K562 (cell line): ENCODE results near the gene NUP133. TPM values are rescaled to one million over a fixed set of nuclear protein-coding genes. Genes with fewer than 3 reads are reported as not detected.

Source experiments
- ADNP ChIP-seq: fragments of 200-800 bp; sonication (Bioruptor generic); IDR thresholded peaks from 2 replicates; pipeline ENCODE4 v1.6.1; 2016; ENCODE audit warnings: missing genetic modification characterization, missing compliant biosample characterization
- CREB1 ChIP-seq, 2 experiments: sonication (generic) in 1 of 2; formaldehyde crosslinking in 1 of 2; IDR thresholded peaks; 2 replicates each; pipeline versions ENCODE4 v1.6.1 to v1.8.0; 2012 to 2022; ENCODE audit warnings: inconsistent platforms in 1 of 2, mild to moderate bottlenecking in 1 of 2, missing genetic modification reagents in 1 of 2, moderate library complexity in 1 of 2
- CTBP1 ChIP-seq: fragments of 450-650 bp; IDR thresholded peaks from 2 replicates; pipeline ENCODE4 v1.6.1; 2016; ENCODE audit warnings: borderline replicate concordance
- E2F3 ChIP-seq: fragments of 250-450 bp; sonication (Bioruptor Pico); IDR thresholded peaks from 2 replicates; pipeline ENCODE4 v1.4.0; 2020; ENCODE audit warnings: mild to moderate bottlenecking
- KLF6 ChIP-seq: fragments of 250-450 bp; sonication (Bioruptor Pico); IDR thresholded peaks from 2 replicates; pipeline ENCODE4 v1.4.0; 2020; ENCODE audit warnings: mild to moderate bottlenecking, moderate library complexity, borderline replicate concordance
- LEF1 ChIP-seq: fragments of 450-650 bp; IDR thresholded peaks from 2 replicates; pipeline ENCODE4 v1.6.1; 2016; ENCODE audit warnings: mild to moderate bottlenecking
- MAFF ChIP-seq: IDR thresholded peaks from 2 replicates; pipeline ENCODE4 v1.6.1; 2012; ENCODE audit warnings: low read length, improper control_type of control experiment
- MXI1 ChIP-seq: IDR thresholded peaks from 2 replicates; pipeline ENCODE4 v1.6.1; 2011; ENCODE audit warnings: low read depth, mild to moderate bottlenecking, improper control_type of control experiment, low read length
- MYBL2 ChIP-seq, 2 experiments: fragments of 450-650 bp in 1 of 2; sonication (generic) in 1 of 2; formaldehyde crosslinking in 1 of 2; IDR thresholded peaks; 2 replicates each; pipeline versions ENCODE4 v1.6.1 to v1.8.1; 2017 to 2022; ENCODE audit warnings: borderline replicate concordance in 1 of 2, inconsistent platforms in 1 of 2, low read depth in 1 of 2, mild to moderate bottlenecking in 1 of 2, missing genetic modification reagents in 1 of 2, moderate library complexity in 1 of 2
- NR0B1 ChIP-seq: fragments of 450-650 bp; IDR thresholded peaks from one replicate; pipeline ENCODE4 v1.6.1; 2018; ENCODE audit warnings: mild to moderate bottlenecking, moderate library complexity; ENCODE audit not compliant: partially characterized antibody
- SAFB2 ChIP-seq: fragments of 200-400 bp; formaldehyde crosslinking; IDR thresholded peaks from 2 replicates; pipeline ENCODE4 v1.6.1; 2018; ENCODE audit warnings: borderline replicate concordance, low read length, low read depth, moderate library complexity; ENCODE audit not compliant: severe bottlenecking
- SIRT6 ChIP-seq: IDR thresholded peaks from one replicate; pipeline ENCODE4 v1.6.1; 2012; ENCODE audit warnings: low read depth, mild to moderate bottlenecking, control low read depth, inconsistent platforms, low read length, moderate library complexity
- STAT5A ChIP-seq: IDR thresholded peaks from 2 replicates; pipeline ENCODE4 v1.6.1; 2012; ENCODE audit warnings: low read length, inconsistent platforms, borderline replicate concordance
- ZBTB12 ChIP-seq: fragments of 250-450 bp; sonication (Bioruptor Pico); IDR thresholded peaks from 2 replicates; pipeline ENCODE4 v1.4.0; 2020
- ZNF174 ChIP-seq: fragments of 250-450 bp; sonication (Bioruptor Pico); IDR thresholded peaks from 2 replicates; pipeline ENCODE4 v1.4.0; 2020; ENCODE audit warnings: mild to moderate bottlenecking
- ZNF24 ChIP-seq: fragments of 450-650 bp; IDR thresholded peaks from 2 replicates; pipeline ENCODE4 v1.6.1; 2016
- polyA plus RNA-seq, 8 experiments: library from polyadenylated mRNA; depleted of rRNA in 4 of 8; stranded (reverse) in 5 of 8; unstranded in 3 of 8; fragments of >200 nt; fragmentation: Nextera tagmentation in 2 of 8; fragmentation: Illumina TruSeq in 1 of 8; extraction: Ambion mirVana in 2 of 8; extraction: Trizol in 1 of 8; gene quantifications; 2 replicates each; pipeline versions ENCODE4 v1.2.1 to v1.2.3, GENCODE V29; 2011 to 2014; ENCODE audit warnings: inconsistent platforms in 1 of 8, missing spikeins in 1 of 8
- total RNA-seq, 7 experiments: library from RNA; depleted of rRNA in 6 of 7; stranded (reverse); fragments of >200 nt in 6 of 7; fragmentation: Illumina TruSeq in 2 of 7; extraction: Trizol in 2 of 7; gene quantifications; 2 replicates each; pipeline versions ENCODE4 v1.2.1 to v1.2.3, GENCODE V29; 2011 to 2021; ENCODE audit warnings: low replicate concordance in 1 of 7
- TF ChIP-seq, protein P1 (sequence below): fragments of 200-800 bp; sonication (Bioruptor generic); IDR thresholded peaks from 2 replicates; pipeline ENCODE4 v1.6.1; 2016; ENCODE audit warnings: missing genetic modification characterization, missing compliant biosample characterization
- TF ChIP-seq, protein P2 (sequence below): fragments of 250-450 bp; sonication (Bioruptor Pico); IDR thresholded peaks from 2 replicates; pipeline ENCODE4 v1.5.0; 2022; ENCODE audit warnings: mild to moderate bottlenecking

NUP133 gene
- total and polyA plus RNA-seq, 9 of the 15 experiments (the other 6 are each of a cell fraction or from before 2014, with no cell fraction given), result 21.7 to 85.1 (median 61.3) TPM

GRCh38 chr1:229554886-229555621 is 46.9 kb upstream of the NUP133 start (continued):
- TF ChIP-seq, protein P1, sequence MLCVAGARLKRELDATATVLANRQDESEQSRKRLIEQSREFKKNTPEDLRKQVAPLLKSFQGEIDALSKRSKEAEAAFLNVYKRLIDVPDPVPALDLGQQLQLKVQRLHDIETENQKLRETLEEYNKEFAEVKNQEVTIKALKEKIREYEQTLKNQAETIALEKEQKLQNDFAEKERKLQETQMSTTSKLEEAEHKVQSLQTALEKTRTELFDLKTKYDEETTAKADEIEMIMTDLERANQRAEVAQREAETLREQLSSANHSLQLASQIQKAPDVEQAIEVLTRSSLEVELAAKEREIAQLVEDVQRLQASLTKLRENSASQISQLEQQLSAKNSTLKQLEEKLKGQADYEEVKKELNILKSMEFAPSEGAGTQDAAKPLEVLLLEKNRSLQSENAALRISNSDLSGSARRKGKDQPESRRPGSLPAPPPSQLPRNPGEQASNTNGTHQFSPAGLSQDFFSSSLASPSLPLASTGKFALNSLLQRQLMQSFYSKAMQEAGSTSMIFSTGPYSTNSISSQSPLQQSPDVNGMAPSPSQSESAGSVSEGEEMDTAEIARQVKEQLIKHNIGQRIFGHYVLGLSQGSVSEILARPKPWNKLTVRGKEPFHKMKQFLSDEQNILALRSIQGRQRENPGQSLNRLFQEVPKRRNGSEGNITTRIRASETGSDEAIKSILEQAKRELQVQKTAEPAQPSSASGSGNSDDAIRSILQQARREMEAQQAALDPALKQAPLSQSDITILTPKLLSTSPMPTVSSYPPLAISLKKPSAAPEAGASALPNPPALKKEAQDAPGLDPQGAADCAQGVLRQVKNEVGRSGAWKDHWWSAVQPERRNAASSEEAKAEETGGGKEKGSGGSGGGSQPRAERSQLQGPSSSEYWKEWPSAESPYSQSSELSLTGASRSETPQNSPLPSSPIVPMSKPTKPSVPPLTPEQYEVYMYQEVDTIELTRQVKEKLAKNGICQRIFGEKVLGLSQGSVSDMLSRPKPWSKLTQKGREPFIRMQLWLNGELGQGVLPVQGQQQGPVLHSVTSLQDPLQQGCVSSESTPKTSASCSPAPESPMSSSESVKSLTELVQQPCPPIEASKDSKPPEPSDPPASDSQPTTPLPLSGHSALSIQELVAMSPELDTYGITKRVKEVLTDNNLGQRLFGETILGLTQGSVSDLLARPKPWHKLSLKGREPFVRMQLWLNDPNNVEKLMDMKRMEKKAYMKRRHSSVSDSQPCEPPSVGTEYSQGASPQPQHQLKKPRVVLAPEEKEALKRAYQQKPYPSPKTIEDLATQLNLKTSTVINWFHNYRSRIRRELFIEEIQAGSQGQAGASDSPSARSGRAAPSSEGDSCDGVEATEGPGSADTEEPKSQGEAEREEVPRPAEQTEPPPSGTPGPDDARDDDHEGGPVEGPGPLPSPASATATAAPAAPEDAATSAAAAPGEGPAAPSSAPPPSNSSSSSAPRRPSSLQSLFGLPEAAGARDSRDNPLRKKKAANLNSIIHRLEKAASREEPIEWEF (CRISPR knock-in tag), result peak; percentile 89
- peak; percentile 100 for TF ChIP-seq CTBP1
- peak; percentile 6; the same call in 1 of the 2 replicates for TF ChIP-seq MAFF
- TF ChIP-seq ADNP (tag), result peak; percentile 11; the same call in 1 of the 2 replicates
- peak; percentile 99 for TF ChIP-seq STAT5A
- TF ChIP-seq ZNF174 (CRISPR knock-in tag), result no peak
- no peak for TF ChIP-seq ZBTB12 (CRISPR knock-in tag)
- no peak for TF ChIP-seq E2F3 (CRISPR knock-in tag)
- TF ChIP-seq NR0B1, result no peak
- peak; percentile 88 for TF ChIP-seq ZNF24
- no peak; the same call in 1 of the 2 replicates for TF ChIP-seq MYBL2 (IDR thresholded peaks at IDR 0.05; ENCODE audit: low read depth)
- no peak for TF ChIP-seq MYBL2 (CRISPR knock-in tag; IDR thresholded peaks at IDR 0.05; ENCODE audit: borderline replicate concordance)
- no peak for TF ChIP-seq KLF6
- peak; percentile 72 for TF ChIP-seq MXI1
- peak; percentile 93 for TF ChIP-seq LEF1
- TF ChIP-seq, protein P2, sequence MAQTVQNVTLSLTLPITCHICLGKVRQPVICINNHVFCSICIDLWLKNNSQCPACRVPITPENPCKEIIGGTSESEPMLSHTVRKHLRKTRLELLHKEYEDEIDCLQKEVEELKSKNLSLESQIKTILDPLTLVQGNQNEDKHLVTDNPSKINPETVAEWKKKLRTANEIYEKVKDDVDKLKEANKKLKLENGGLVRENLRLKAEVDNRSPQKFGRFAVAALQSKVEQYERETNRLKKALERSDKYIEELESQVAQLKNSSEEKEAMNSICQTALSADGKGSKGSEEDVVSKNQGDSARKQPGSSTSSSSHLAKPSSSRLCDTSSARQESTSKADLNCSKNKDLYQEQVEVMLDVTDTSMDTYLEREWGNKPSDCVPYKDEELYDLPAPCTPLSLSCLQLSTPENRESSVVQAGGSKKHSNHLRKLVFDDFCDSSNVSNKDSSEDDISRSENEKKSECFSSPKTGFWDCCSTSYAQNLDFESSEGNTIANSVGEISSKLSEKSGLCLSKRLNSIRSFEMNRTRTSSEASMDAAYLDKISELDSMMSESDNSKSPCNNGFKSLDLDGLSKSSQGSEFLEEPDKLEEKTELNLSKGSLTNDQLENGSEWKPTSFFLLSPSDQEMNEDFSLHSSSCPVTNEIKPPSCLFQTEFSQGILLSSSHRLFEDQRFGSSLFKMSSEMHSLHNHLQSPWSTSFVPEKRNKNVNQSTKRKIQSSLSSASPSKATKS (CRISPR knock-in tag), result no peak
- TF ChIP-seq SAFB2, result no peak
- TF ChIP-seq CREB1 (IDR thresholded peaks at IDR 0.05), result peak; percentile 83
- TF ChIP-seq CREB1 (CRISPR knock-in tag; IDR thresholded peaks at IDR 0.05), result no peak
- TF ChIP-seq SIRT6, result no peak
